Fibroblast of gingiva (primary cell): ENCODE results near the gene BHLHA15.

Source experiments
- DNase-seq: peaks from one replicate; pipeline ENCODE4 v3.0.0-alpha.2; 2011; ENCODE audit warnings: low read depth

The BHLHA15 gene

GRCh38 chr7:98211221-98211675, at the start of gene BHLHA15:
Gene BHLHA15 (plus strand): TSS chr7:98211439. CDS start chr7:98212310, 871 bp downstream.
- no peak for DNase-seq

- DNase-seq: no peak
These were observed 48.5 kb upstream of the BHLHA15 start for GRCh38 chr7:98162758-98163157.

- DNase-seq: no peak
These were observed 48.0 kb upstream of the BHLHA15 start for GRCh38 chr7:98163269-98163668.

GRCh38 chr7:98163704-98164494, 47.3 kb upstream of the BHLHA15 start:
- DNase-seq: no peak

- no peak for DNase-seq
These were observed 45.2 kb upstream of the BHLHA15 start for GRCh38 chr7:98165827-98166667.

- no peak for DNase-seq
These were observed 44.6 kb upstream of the BHLHA15 start for GRCh38 chr7:98166668-98166970.

- DNase-seq: no peak
These were observed 43.6 kb upstream of the BHLHA15 start for GRCh38 chr7:98167653-98168052.

GRCh38 chr7:98168181-98168903, 42.9 kb upstream of the BHLHA15 start:
- DNase-seq: peak; percentile 34

- no peak for DNase-seq
These were observed 42.2 kb upstream of the BHLHA15 start for GRCh38 chr7:98168904-98169621.

- no peak for DNase-seq
These were observed 40.3 kb upstream of the BHLHA15 start for GRCh38 chr7:98170966-98171365.

GRCh38 chr7:98171449-98171848, 39.8 kb upstream of the BHLHA15 start:
- no peak for DNase-seq

GRCh38 chr7:98174334-98175259, 36.6 kb upstream of the BHLHA15 start:
- no peak for DNase-seq

GRCh38 chr7:98175260-98175940, 35.8 kb upstream of the BHLHA15 start:
- DNase-seq: no peak

- DNase-seq: no peak
These were observed 33.7 kb upstream of the BHLHA15 start for GRCh38 chr7:98177553-98177952.

GRCh38 chr7:98178321-98178720, 32.9 kb upstream of the BHLHA15 start:
- DNase-seq: no peak

GRCh38 chr7:98178762-98179490, 32.3 kb upstream of the BHLHA15 start:
- DNase-seq: no peak

GRCh38 chr7:98180751-98181150, 30.5 kb upstream of the BHLHA15 start:
- DNase-seq: no peak

- DNase-seq: no peak
These were observed 26.1 kb upstream of the BHLHA15 start for GRCh38 chr7:98185101-98185500.

- DNase-seq: peak; percentile 32
These were observed 24.6 kb upstream of the BHLHA15 start for GRCh38 chr7:98186452-98187137.
